ENCODE data around the gene PCDHGB1.
"Not testable (repeated sequence)": the region's sequence is repeated elsewhere in the genome, so short reads cannot be mapped to it uniquely, and the experiment has no call there.

Gene PCDHGB1

DNA sequence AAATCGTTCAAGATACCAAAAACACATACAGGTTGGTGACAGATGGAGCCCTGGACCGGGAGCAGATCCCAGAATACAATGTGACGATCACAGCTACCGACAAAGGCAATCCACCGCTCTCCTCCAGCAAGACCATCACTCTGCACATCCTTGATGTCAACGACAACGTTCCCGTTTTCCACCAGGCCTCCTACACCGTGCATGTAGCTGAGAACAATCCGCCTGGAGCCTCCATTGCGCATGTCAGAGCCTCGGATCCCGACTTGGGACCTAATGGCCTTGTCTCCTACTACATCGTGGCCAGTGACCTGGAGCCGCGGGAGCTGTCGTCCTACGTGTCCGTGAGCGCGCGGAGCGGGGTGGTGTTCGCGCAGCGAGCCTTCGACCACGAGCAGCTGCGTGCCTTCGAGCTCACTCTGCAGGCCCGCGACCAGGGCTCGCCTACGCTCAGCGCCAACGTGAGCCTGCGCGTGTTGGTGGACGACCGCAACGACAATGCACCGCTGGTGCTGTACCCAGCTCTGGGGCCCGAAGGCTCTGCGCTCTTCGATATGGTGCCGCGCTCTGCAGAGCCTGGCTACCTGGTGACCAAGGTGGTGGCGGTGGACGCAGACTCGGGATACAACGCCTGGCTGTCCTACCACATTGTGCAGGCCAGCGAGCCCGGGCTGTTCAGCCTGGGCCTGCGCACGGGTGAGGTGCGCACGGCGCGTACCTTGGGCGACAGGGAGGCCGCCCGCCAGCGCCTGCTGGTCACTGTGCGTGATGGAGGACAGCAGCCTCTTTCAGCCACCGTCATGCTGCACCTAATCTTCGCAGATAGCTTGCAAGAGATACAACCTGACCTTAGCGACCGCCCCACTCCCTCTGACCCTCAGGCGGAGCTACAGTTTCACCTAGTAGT is 21.9 kb downstream of the PCDHGB1 start:
- in situ Hi-C loops (cut with MboI; ENCODE audit: low pct_unique_long_range_greater_than_20kb, low sequenced_read_pairs) = loop anchor here (25.0 kb wide), 1 partner anchor 190 kb away; no protein-coding TSS in a partner anchor

DNA sequence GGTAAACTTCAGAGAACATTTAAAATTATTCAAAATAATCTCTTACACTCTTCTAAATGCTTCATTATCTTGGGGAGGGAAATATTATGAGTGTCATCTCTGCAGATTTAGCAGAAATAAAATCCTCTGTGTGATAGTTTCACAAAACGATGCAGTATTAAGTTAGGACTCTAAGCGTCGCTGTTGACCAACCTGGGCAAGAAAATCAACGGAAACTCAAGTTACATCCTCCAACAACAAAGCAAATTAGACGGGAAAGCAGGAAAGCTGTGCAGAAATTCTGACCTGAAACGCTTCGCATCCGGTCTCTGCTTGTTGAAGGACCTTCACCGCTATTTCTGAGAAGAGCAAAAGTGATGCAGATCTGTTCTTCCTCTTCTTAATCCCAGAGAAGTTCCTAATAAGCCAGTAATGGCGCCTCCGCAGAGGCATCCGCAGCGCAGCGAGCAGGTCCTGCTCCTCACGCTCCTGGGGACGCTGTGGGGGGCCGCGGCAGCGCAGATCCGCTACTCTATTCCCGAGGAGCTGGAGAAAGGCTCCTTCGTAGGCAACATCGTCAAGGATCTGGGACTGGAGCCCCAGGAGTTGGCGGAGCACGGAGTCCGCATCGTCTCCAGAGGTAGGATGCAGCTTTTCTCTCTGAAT is 23.9 kb downstream of the PCDHGB1 start, which contains the start of gene PCDHGA6:
PCDHGA6 (plus strand) TSS at position 219 of the 645 bp plus-strand sequence; CDS start at position 412, 193 bp downstream.
- no peak for DNase-seq
- in situ Hi-C loops (cut with MboI; ENCODE audit: low pct_unique_long_range_greater_than_20kb, low sequenced_read_pairs) = loop anchor here (25.0 kb wide), 1 partner anchor 189 kb away; no protein-coding TSS in a partner anchor

More for the DNA sequence above, 21.9 kb downstream of the PCDHGB1 start:
- no peak for DNase-seq

DNA sequence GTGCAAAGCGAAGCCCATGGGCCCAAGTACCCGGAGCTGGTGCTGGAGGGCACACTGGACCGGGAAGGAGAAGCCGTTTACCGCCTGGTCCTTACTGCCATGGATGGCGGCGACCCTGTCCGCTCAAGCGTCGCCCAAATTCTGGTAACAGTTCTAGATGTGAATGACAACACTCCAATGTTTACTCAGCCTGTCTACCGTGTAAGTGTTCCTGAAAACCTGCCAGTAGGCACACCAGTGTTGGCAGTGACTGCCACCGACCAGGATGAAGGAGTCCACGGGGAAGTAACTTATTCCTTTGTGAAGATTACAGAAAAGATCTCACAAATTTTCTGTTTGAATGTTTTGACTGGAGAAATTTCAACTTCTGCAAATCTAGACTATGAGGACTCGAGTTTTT is 24.7 kb downstream of the PCDHGB1 start:
- no peak for DNase-seq
- in situ Hi-C loops (cut with MboI; ENCODE audit: low pct_unique_long_range_greater_than_20kb, low sequenced_read_pairs) = loop anchor here (25.0 kb wide), 1 partner anchor 188 kb away; no protein-coding TSS in a partner anchor

DNA sequence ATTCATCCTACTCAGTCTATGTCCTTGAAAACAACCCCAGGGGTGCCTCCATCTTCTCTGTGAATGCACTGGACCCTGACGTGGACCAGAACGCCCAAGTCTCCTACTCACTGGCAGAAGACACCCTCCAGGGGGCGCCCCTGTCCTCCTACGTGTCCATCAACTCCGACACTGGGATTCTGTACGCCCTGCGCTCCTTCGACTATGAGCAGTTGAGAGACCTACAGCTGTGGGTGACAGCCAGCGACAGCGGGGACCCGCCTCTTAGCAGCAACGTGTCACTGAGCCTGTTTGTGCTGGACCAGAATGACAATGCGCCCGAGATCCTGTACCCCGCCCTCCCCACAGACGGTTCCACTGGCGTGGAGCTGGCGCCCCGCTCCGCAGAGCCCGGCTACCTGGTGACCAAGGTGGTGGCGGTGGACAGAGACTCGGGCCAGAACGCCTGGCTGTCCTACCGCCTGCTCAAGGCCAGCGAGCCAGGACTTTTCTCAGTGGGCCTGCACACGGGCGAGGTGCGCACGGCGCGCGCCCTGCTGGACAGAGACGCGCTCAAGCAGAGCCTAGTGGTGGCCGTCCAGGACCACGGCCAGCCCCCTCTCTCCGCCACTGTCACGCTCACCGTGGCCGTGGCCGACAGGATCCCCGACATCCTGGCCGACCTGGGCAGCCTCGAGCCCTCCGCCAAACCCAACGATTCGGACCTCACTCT is 25.7 kb downstream of the PCDHGB1 start:
- in situ Hi-C loops (cut with MboI; ENCODE audit: low pct_unique_long_range_greater_than_20kb, low sequenced_read_pairs); DNase-seq: not testable (repeated sequence)

DNA sequence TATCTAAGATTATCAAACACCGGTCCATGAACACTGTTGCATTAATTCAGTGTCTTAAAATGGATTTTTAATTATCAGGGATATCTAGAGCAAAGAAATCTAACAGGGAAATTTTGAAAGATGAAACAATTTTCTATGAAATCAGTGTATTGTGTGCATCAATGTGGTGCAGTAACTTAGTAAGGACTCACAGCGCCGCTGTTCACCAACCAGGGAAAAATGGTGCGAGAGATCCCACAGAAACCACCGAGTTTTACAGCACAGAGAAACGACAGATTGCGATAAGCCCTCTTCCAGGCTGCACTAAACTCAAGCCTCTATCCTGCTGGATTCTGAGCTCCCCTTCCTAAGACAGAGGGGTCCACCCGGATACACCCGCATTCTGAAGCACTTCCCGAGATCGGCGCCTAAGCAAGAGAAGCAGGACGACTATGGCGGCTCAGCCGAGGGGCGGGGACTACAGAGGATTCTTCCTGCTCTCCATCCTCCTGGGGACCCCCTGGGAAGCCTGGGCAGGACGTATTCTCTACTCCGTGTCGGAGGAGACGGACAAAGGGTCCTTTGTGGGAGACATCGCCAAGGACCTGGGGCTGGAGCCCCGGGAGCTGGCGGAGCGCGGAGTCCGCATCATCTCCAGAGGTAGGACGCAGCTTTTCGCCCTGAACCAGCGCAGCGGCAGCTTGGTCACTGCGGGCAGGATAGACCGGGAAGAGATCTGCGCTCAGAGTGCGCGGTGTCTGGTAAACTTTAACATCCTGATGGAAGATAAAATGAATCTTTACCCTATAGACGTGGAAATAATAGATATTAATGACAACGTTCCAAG is 32.8 kb downstream of the PCDHGB1 start, which contains the start of gene PCDHGA7:
PCDHGA7 (plus strand) TSS at position 274 of the 826 bp plus-strand sequence; CDS start at position 432, 158 bp downstream.
- DNase-seq = no peak
- in situ Hi-C loops (cut with MboI; ENCODE audit: low pct_unique_long_range_greater_than_20kb, low sequenced_read_pairs) = no loop called here

DNA sequence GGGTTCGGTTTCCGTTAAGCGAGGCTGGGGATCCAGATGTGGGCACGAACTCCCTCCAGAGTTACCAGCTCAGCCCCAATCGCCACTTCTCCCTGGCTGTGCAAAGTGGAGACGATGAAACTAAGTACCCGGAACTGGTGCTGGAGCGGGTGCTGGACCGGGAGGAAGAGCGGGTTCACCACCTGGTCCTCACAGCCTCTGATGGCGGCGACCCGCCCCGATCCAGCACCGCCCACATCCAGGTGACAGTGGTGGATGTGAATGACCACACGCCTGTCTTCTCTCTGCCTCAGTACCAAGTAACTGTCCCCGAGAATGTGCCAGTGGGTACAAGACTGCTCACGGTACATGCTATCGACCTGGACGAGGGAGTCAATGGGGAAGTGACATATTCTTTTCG is 33.4 kb downstream of the PCDHGB1 start:
- in situ Hi-C loops (cut with MboI; ENCODE audit: low pct_unique_long_range_greater_than_20kb, low sequenced_read_pairs) = no loop called here
- DNase-seq = no peak

DNA sequence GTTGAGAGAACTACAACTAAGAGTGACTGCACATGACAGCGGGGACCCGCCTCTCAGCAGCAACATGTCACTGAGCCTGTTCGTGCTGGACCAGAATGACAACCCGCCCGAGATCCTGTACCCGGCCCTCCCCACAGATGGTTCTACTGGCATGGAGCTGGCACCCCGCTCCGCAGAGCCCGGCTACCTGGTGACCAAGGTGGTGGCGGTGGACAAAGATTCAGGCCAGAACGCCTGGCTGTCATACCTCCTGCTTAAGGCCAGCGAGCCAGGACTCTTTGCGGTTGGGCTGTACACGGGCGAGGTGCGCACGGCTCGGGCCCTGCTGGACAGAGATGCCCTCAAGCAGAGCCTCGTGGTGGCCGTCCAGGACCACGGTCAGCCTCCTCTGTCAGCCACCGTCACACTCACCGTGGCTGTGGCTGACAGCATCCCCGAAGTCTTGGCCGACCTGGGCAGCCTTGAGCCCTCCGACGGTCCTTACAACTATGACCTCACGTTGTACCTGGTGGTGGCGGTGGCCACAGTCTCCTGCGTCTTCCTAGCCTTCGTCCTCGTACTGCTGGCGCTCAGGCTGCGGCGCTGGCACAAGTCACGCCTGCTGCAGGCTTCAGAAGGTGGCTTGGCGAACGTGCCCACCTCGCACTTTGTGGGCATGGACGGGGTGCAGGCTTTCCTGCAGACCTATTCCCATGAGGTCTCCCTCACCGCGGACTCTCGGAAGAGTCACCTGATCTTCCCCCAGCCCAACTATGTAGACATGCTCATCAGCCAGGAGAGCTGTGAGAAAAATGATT is 34.8 kb downstream of the PCDHGB1 start:
- no peak for DNase-seq
- in situ Hi-C loops (cut with MboI; ENCODE audit: low pct_unique_long_range_greater_than_20kb, low sequenced_read_pairs) = no loop called here

DNA sequence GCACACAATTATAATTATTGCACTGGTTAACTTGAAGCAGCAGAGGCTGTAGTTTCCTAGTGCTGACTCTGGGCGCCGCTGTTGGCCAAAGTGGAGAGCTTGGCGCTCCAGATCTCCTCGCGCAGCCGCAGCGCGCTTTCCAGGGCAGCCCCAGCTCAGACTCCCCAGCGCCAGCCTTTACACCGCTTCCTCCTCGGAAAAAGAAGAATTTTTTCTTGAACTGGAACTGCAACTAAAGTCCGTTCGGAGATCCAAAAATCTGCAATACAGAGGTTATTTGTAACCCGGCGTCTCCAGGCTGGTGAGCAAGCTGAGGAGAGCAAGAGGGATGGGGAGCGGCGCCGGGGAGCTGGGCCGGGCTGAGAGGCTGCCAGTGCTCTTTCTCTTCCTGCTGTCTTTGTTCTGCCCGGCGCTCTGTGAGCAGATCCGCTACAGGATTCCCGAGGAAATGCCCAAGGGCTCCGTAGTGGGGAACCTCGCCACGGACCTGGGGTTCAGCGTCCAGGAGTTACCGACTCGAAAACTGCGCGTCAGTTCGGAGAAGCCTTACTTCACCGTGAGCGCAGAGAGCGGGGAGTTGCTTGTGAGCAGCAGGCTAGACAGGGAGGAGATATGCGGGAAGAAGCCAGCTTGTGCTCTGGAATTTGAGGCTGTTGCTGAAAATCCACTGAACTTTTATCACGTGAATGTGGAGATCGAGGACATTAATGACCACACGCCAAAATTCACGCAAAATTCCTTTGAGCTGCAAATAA is 37.8 kb downstream of the PCDHGB1 start, which contains the start of gene PCDHGB4:
PCDHGB4 (plus strand) TSS at position 142 of the 755 bp plus-strand sequence; CDS start at position 329, 187 bp downstream.
- DNase-seq; in situ Hi-C loops (cut with MboI; ENCODE audit: low pct_unique_long_range_greater_than_20kb, low sequenced_read_pairs): not testable (repeated sequence)

DNA sequence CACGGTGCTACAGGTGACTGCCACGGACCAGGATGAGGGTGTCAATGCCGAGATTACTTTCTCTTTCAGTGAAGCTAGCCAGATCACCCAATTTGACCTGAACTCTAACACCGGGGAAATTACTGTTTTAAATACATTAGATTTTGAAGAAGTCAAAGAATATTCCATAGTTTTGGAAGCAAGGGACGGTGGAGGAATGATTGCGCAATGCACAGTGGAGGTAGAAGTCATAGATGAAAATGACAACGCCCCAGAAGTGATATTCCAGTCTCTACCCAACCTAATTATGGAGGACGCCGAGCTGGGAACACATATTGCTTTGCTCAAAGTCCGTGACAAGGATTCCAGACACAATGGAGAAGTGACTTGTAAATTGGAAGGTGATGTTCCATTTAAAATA is 38.8 kb downstream of the PCDHGB1 start:
- DNase-seq = no peak
- in situ Hi-C loops (cut with MboI; ENCODE audit: low pct_unique_long_range_greater_than_20kb, low sequenced_read_pairs) = no loop called here

DNA sequence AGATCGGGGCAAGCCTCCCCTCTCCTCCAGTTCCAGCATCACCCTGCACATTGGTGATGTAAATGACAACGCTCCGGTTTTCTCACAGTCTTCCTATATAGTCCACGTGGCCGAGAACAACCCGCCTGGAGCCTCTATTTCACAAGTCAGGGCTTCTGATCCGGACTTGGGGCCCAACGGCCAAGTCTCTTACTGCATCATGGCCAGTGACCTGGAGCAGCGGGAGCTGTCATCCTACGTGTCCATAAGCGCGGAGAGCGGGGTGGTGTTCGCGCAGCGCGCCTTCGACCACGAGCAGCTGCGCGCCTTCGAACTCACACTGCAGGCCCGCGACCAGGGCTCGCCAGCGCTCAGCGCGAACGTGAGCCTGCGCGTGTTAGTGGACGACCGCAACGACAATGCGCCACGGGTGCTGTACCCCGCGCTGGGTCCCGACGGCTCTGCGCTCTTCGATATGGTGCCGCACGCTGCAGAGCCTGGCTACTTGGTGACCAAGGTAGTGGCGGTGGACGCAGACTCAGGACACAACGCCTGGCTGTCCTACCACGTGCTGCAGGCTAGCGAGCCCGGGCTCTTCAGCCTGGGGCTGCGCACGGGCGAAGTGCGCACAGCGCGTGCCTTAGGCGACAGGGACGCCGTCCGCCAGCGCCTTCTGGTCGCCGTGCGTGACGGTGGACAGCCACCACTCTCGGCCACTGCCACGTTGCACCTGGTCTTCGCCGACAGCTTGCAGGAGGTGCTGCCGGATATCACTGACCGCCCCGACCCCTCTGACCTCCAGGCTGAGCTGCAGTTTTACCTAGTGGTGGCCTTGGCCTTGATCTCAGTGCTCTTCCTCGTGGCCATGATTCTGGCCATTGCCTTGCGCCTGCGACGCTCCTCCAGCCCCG is 39.5 kb downstream of the PCDHGB1 start:
- in situ Hi-C loops (cut with MboI; ENCODE audit: low pct_unique_long_range_greater_than_20kb, low sequenced_read_pairs) = no loop called here
- DNase-seq = no peak

DNA sequence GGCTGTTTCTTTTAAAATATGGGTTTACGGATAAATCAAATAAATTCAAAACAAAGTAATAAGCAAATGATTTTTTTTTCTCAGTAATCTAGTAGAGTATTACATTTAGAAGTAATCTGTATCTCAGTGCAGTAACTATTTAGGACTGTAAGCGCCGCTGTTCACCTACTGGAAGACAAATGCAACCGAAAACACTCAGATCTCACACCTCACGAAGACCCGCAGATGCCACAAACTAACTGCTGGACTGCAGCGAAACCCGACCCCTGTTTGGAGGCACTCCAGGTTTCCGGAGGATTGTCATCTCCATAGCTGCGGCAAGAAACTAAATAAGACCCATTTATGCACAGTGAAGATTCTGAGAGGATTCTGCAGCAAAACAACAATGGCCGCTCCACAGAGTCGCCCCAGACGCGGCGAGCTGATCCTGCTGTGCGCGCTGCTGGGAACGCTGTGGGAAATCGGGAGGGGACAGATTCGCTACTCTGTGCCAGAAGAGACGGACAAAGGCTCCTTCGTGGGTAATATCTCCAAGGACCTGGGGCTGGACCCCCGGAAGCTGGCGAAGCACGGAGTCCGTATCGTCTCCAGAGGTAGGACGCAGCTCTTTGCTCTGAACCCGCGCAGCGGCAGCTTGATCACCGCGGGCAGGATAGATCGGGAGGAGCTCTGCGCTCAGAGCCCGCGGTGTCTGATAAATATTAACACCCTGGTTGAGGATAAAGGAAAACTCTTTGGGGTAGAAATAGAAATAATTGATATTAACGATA is 42.7 kb downstream of the PCDHGB1 start, which contains the start of gene PCDHGA8:
PCDHGA8 (plus strand) TSS at position 205 of the 770 bp plus-strand sequence; CDS start at position 386, 181 bp downstream.
- DNase-seq = no peak
- in situ Hi-C loops (cut with MboI; ENCODE audit: low pct_unique_long_range_greater_than_20kb, low sequenced_read_pairs) = no loop called here

DNA sequence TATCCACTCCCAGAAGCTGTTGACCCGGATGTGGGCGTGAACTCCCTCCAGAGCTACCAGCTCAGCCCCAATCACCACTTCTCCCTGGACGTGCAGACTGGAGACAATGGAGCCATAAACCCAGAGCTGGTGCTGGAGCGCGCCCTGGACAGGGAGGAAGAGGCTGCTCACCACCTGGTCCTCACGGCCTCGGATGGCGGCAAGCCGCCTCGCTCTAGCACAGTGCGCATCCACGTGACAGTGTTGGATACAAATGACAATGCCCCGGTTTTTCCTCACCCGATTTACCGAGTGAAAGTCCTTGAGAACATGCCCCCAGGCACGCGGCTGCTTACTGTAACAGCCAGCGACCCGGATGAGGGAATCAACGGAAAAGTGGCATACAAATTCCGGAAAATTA is 43.4 kb downstream of the PCDHGB1 start:
- in situ Hi-C loops (cut with MboI; ENCODE audit: low pct_unique_long_range_greater_than_20kb, low sequenced_read_pairs) = no loop called here
- no peak for DNase-seq

DNA sequence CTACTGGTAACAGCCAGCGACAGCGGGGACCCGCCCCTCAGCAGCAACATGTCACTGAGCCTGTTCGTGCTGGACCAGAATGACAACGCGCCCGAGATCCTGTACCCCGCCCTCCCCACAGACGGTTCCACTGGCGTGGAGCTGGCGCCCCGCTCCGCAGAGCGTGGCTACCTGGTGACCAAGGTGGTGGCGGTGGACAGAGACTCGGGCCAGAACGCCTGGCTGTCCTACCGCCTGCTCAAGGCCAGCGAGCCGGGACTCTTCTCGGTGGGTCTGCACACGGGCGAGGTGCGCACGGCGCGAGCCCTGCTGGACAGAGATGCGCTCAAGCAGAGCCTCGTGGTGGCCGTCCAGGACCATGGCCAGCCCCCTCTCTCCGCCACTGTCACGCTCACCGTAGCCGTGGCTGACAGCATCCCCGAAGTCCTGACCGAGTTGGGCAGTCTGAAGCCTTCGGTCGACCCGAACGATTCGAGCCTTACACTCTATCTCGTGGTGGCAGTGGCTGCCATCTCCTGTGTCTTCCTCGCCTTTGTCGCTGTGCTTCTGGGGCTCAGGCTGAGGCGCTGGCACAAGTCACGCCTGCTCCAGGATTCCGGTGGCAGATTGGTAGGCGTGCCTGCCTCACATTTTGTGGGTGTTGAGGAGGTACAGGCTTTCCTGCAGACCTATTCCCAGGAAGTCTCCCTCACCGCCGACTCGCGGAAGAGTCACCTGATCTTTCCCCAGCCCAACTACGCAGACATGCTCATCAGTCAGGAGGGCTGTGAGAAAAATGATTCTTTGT is 44.7 kb downstream of the PCDHGB1 start:
- DNase-seq; in situ Hi-C loops (cut with MboI; ENCODE audit: low pct_unique_long_range_greater_than_20kb, low sequenced_read_pairs): not testable (repeated sequence)

DNA sequence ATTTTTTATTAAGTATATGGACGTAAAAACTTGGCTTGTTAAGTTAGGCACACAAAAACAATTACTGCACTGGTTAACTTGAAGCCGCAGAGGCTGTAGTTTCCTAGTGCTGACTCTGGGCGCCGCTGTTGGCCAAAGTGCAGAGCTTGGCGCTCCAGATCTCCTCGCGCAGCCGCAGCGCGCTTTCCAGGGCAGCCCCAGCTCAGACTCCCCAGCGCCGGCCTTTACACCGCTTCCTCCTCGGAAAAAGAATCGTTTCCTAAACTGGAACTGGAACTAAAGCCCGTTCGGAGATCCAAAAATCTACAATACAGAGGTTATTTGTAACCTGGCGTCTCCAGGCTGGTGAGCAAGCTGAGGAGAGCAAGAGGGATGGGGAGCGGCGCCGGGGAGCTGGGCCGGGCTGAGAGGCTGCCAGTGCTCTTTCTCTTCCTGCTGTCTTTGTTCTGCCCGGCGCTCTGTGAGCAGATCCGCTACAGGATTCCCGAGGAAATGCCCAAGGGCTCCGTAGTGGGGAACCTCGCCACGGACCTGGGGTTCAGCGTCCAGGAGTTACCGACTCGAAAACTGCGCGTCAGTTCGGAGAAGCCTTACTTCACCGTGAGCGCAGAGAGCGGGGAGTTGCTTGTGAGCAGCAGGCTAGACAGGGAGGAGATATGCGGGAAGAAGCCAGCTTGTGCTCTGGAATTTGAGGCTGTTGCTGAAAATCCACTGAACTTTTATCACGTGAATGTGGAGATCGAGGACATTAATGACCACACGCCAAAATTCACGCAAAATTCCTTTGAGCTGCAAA is 48.1 kb downstream of the PCDHGB1 start, which contains the start of gene PCDHGB5:
PCDHGB5 (plus strand) TSS at position 192 of the 796 bp plus-strand sequence; CDS start at position 373, 181 bp downstream.
- in situ Hi-C loops (cut with MboI; ENCODE audit: low pct_unique_long_range_greater_than_20kb, low sequenced_read_pairs); DNase-seq: not testable (repeated sequence)

Measured in KBM-7 (cell line).